Fibroblast of villous mesenchyme (primary cell): ENCODE measurements around the gene USP20. TPM values are rescaled to one million over a fixed set of nuclear protein-coding genes. Genes with fewer than 3 reads are reported as not detected.

ENCODE experiments used
- DNase-seq: peaks from one replicate; pipeline ENCODE4 v3.0.0-alpha.2; 2010; ENCODE audit warnings: low read depth
- H3K4me3 ChIP-seq: 2 replicates; pipeline ENCODE4 v1.5.1; 2011; ENCODE audit warnings: low read depth, mild to moderate bottlenecking, low read length
- total RNA-seq: library from RNA; depleted of rRNA; stranded (reverse); fragments of >200 nt; gene quantifications from 2 replicates; pipeline ENCODE4 v1.2.3, GENCODE V29; 2012
- TF ChIP-seq, protein P1 (sequence below): IDR thresholded peaks from 2 replicates; pipeline ENCODE4 v1.5.1; 2012; ENCODE audit warnings: low read depth, mild to moderate bottlenecking, low read length; ENCODE audit not compliant: insufficient read depth

Gene USP20
- total RNA-seq, 1 donor, result 10.4 TPM

DNA sequence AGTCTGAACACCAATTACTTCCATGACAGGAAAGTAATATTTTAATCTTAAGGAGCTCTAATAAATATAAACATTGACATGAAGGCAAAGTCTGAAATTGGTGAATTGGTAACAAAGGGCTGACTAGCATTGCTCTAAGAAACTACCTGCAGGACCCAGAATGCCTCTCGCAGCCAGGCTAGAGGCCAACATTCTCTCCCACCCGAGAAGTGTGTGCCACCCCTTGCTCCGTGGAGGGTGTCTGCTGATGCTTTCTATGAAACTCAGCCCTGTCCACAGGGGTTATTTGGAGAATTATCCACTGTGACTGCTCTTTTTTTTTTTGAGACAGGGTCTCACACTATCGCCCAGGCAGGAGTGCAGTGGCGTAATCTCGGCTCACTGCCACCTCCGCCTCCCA, 81.4 kb downstream of the USP20 start:
- TF ChIP-seq, protein P1, sequence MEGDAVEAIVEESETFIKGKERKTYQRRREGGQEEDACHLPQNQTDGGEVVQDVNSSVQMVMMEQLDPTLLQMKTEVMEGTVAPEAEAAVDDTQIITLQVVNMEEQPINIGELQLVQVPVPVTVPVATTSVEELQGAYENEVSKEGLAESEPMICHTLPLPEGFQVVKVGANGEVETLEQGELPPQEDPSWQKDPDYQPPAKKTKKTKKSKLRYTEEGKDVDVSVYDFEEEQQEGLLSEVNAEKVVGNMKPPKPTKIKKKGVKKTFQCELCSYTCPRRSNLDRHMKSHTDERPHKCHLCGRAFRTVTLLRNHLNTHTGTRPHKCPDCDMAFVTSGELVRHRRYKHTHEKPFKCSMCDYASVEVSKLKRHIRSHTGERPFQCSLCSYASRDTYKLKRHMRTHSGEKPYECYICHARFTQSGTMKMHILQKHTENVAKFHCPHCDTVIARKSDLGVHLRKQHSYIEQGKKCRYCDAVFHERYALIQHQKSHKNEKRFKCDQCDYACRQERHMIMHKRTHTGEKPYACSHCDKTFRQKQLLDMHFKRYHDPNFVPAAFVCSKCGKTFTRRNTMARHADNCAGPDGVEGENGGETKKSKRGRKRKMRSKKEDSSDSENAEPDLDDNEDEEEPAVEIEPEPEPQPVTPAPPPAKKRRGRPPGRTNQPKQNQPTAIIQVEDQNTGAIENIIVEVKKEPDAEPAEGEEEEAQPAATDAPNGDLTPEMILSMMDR, result no peak
- no peak overlapping the region for H3K4me3 ChIP-seq
- DNase-seq, result no peak

DNA sequence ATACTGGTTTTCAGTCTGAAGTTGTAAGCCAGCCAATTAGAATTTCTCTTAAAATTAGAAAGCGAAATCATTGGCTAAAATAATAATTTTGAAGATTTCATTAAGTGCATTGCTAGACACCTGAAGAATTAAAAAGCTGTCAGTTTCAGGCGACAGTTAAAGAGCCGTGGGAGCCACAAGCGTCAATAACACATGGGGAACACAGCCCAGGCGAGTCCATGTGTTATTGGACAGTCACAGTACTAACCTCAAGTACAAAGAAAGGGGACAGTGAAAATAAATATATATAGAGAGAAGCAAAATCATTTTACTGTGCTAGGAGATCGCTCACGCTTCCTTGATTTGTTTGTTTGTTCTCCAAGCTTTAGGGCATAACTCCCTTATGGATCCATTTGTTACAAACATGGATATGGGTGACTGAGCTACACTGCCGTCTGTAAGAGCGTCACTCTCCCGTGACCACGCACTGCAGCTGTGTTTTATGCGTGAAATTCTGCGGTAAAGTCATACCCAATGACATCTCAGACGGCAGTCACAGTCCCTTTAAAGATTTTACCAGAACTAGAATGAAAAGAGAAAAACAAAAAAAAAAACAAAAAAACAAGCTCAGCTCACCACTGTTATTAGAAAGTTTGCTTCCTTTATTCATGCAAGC, 83.2 kb downstream of the USP20 start:
- H3K4me3 ChIP-seq, result no peak overlapping the region
- DNase-seq, result no peak
- TF ChIP-seq, protein P1, result no peak

DNA sequence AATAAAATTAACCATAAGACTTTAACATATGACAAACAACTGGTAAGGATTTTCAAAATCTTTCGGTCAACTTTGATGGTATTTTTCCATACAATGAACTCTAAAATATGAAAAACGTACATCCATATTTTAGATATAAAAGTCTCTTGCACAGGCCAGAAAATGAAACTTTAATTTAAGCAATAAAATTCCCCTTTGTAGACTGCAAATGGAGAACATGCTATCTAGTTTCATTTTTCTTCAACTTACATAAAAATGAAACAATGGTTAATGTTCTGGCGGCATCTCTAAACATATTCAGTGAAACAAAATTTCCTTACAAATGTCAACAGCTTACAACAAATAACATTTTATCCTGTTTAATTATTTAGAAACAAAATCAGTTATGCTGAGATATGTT, 84.0 kb downstream of the USP20 start:
- TF ChIP-seq, protein P1, result no peak
- no peak for DNase-seq

DNA sequence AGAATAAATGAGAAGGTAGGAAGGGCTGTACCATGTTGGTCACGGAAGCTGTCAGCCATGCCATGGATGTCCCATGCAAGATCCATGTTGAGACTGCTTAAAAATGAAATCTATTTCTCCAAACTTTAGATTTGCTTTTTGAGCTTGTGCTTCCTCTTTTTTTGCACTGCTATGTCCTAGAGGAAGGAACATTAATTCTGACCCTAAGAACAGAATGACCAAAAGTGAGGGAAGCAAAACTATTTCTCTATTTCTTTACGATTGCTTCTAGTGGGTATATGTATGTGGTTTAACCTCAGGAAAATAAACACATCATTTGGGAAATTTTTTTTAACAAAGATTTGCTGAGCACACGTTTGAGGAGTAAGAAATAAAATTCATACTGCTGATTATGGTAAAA, 84.6 kb downstream of the USP20 start:
- H3K4me3 ChIP-seq, result no peak overlapping the region
- TF ChIP-seq, protein P1, result no peak
- DNase-seq, result no peak

More for the DNA sequence above, 84.0 kb downstream of the USP20 start:
- no peak overlapping the region for H3K4me3 ChIP-seq

DNA sequence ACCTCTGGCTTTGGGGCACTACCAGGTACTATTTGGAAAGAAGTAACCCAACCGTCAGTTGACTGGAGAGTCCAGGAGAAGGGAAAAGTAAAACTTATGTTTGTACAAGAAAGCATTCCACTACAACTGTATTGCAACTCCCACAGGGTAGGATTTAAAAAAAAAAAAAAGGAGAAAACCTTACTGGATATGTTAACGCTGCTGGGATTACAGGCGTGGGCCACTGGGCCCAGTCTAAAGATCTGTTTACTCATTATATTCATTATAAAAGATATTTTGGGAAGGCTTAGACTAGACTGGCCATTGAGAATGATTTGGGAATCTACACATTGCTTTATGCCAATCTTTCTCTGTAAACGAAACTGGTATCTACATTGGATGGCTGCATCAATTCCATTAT, 86.6 kb downstream of the USP20 start:
- TF ChIP-seq, protein P1, result no peak
- no peak for DNase-seq
- H3K4me3 ChIP-seq, result no peak overlapping the region

DNA sequence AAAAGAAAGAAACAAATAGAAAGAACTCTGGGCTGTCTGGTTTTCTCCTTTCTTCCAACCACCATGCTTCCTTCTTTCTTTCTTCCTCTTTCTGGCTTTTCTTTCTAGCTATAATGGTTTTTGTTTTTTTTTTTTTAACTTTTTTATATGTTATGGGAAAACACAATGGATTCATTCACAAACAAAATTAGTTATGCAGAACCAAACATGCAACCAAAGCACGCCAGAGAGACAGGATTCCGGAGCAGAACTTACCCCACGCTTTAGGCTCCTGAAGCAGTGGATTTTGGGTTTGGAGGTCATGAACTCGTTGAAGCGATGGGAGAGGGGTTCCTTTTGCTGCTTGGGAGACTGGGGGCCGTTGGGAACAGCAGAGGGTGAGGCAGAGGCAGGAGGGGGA, 88.3 kb downstream of the USP20 start:
- TF ChIP-seq, protein P1, result no peak
- H3K4me3 ChIP-seq, result no peak overlapping the region

More for the DNA sequence above, 88.3 kb downstream of the USP20 start:
- DNase-seq, result no peak
